Fibroblast of mammary gland (primary cell): ENCODE results near the gene SLC16A5.

Experiments used
- DNase-seq: peaks from one replicate; pipeline ENCODE4 v3.0.0-alpha.2; 2010; ENCODE audit warnings: low read depth
- H3K4me3 ChIP-seq: 2 replicates; pipeline ENCODE4 v1.5.1; 2011; ENCODE audit warnings: low read depth, mild to moderate bottlenecking, low read length, moderate library complexity; ENCODE audit not compliant: control insufficient read depth
- CTCF ChIP-seq: conservative IDR thresholded peaks from 2 replicates; pipeline ENCODE4 v1.5.1; 2011; ENCODE audit warnings: low read depth, low read length, inconsistent platforms; ENCODE audit not compliant: control insufficient read depth, insufficient read depth

The SLC16A5 gene

GRCh38 chr17:75138519-75138918 is 50.8 kb downstream of the SLC16A5 start:
- H3K4me3 ChIP-seq: no peak overlapping the region
- TF ChIP-seq CTCF: no peak
- no peak for DNase-seq

- no peak for TF ChIP-seq CTCF
- H3K4me3 ChIP-seq: no peak overlapping the region
- no peak for DNase-seq
Measured at GRCh38 chr17:75142236-75142971, 54.6 kb downstream of the SLC16A5 start.

- DNase-seq: no peak
- no peak for TF ChIP-seq CTCF
Measured at GRCh38 chr17:75144816-75145512, 57.2 kb downstream of the SLC16A5 start.

GRCh38 chr17:75146592-75146991 is 58.8 kb downstream of the SLC16A5 start:
- no peak for DNase-seq

More at GRCh38 chr17:75144816-75145512, 57.2 kb downstream of the SLC16A5 start:
- no peak overlapping the region for H3K4me3 ChIP-seq

GRCh38 chr17:75147878-75148546 is 60.3 kb downstream of the SLC16A5 start:
- no peak for DNase-seq
- H3K4me3 ChIP-seq: no peak overlapping the region
- no peak for TF ChIP-seq CTCF

More at GRCh38 chr17:75146592-75146991, 58.8 kb downstream of the SLC16A5 start:
- no peak overlapping the region for H3K4me3 ChIP-seq
- TF ChIP-seq CTCF: no peak

GRCh38 chr17:75151930-75152329 is 64.2 kb downstream of the SLC16A5 start:
- DNase-seq: no peak
- TF ChIP-seq CTCF: no peak
- no peak overlapping the region for H3K4me3 ChIP-seq
